HEK293 (cell line): ENCODE results near the gene PDZD2.

ENCODE experiments used
- CTCF ChIP-seq: fragments of 450-650 bp; formaldehyde crosslinking; IDR thresholded peaks from 2 replicates; pipeline ENCODE4 v1.5.1; 2016; ENCODE audit warnings: missing biosample characterization, missing genetic modification characterization
- KLF1 ChIP-seq: fragments of 450-650 bp; formaldehyde crosslinking; IDR thresholded peaks from 2 replicates; pipeline ENCODE4 v1.5.1; 2016; ENCODE audit warnings: missing biosample characterization, missing genetic modification characterization
- ZFP3 ChIP-seq: fragments of 450-650 bp; formaldehyde crosslinking; IDR thresholded peaks from 2 replicates; pipeline ENCODE4 v1.5.1; 2016; ENCODE audit warnings: low read depth, missing biosample characterization, missing genetic modification characterization
- ZNF398 ChIP-seq: fragments of 450-650 bp; formaldehyde crosslinking; IDR thresholded peaks from 2 replicates; pipeline ENCODE4 v1.5.1; 2017; ENCODE audit warnings: missing biosample characterization, missing genetic modification characterization
- ZNF521 ChIP-seq: fragments of 450-650 bp; formaldehyde crosslinking; IDR thresholded peaks from 2 replicates; pipeline ENCODE4 v1.5.1; 2017; ENCODE audit warnings: missing biosample characterization, mild to moderate bottlenecking, missing genetic modification characterization
- ZNF530 ChIP-seq: fragments of 450-650 bp; formaldehyde crosslinking; IDR thresholded peaks from 2 replicates; pipeline ENCODE4 v1.5.1; 2016; ENCODE audit warnings: low read depth, missing biosample characterization, missing genetic modification characterization
- ZNF654 ChIP-seq: fragments of 450-650 bp; formaldehyde crosslinking; IDR thresholded peaks from 2 replicates; pipeline ENCODE4 v1.5.1; 2016; ENCODE audit warnings: low read depth, missing biosample characterization, missing genetic modification characterization
- ZNF670 ChIP-seq: fragments of 450-650 bp; formaldehyde crosslinking; IDR thresholded peaks from 2 replicates; pipeline ENCODE4 v1.5.1; 2016; ENCODE audit warnings: missing biosample characterization, missing genetic modification characterization, low read depth
- ZSCAN16 ChIP-seq: fragments of 450-650 bp; formaldehyde crosslinking; IDR thresholded peaks from 2 replicates; pipeline ENCODE4 v1.5.1; 2016; ENCODE audit warnings: missing biosample characterization, missing genetic modification characterization

GRCh38 chr5:31898036-31898632, 259.2 kb downstream of the PDZD2 start:
- TF ChIP-seq ZNF654 (tag by site-specific recombination) (no peak), ZNF521 (tag by site-specific recombination) (no peak), ZNF530 (tag by site-specific recombination) (no peak), ZFP3 (tag by site-specific recombination) (no peak), CTCF (no peak), ZSCAN16 (no peak), KLF1 (tag by site-specific recombination) (no peak), ZNF670 (tag by site-specific recombination) (no peak), ZNF398 (no peak)
